HT1080 (cell line): ENCODE results near the gene TPST2. TPM values are rescaled to one million over a fixed set of nuclear protein-coding genes. Genes with fewer than 3 reads are reported as not detected.
A peak's percentile ranks its signal among the peaks of the same experiment; 100 is the strongest.

ENCODE experiments used
- DNase-seq: peaks from one replicate; pipeline ENCODE4 v3.0.0-alpha.2; 2015; ENCODE audit warnings: low read depth
- total RNA-seq: library from RNA; depleted of rRNA; stranded (reverse); fragments of >200 nt; shearing (Covaris generic); gene quantifications from 2 replicates; pipeline ENCODE4 v1.2.3, GENCODE V29; 2014

TPST2 gene
- total RNA-seq, 1 experiment from 2014 or later: 50.1 TPM

GRCh38 chr22:26610996-26611395, 21.1 kb upstream of the TPST2 start:
- peak; percentile 78 for DNase-seq

- DNase-seq: peak; percentile 96
Observed at GRCh38 chr22:26610072-26610958, 20.4 kb upstream of the TPST2 start.

DNA sequence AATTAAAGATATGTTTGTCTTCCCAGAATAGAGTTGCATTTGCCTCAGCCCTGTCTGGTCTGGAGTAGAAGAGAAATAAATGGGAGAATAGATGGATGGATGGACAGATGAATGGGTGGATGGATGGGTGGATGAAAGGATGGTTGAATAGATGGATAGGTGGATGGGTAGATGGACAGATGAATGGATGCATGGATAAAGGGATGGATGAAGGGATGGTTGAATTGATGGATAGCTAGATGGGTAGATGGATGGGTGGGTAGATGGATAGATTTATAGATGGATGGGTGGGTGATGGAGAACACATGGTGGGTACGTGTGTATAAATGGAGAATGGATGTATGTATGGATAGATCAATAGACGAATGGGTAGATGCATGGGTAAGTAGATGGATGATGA, 19.4 kb upstream of the TPST2 start:
- no peak for DNase-seq

DNA sequence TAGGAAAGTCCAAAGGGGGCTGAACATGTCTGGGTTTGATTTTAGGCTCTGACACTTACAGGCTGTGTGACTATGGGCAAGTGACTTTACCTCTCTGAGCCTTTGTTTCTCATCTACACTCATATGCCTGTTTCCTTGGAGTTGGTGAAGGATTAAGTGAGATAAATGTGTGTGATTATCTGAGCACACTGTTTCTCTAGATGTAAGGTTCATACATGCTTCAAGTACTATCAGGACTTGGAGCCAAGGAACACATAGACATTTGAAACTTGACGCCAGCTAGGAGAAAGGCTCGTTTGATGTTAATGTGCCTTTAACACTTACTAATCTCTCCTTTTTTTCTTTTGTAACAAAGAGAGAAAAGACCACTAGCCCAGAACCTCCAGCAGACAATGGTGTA, 18.2 kb upstream of the TPST2 start:
- no peak for DNase-seq

DNA sequence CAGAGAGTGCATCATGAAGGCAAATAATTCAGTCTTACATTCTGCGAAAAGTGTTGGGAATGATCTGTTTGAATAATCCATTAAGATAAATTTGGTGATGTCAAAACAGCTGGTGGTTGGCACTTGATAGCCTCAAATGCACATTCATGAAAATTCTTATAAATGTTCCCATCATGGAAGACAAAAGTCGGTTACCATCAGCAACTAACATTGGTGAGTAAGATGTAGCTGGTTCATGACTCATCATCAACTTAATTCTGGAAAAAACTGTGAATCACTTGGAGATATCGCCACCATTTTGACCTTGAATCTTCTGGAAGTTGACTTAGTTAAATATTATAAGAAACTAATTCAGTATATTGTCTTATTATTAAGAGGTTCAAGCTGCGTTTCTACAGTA, 16.7 kb upstream of the TPST2 start:
- DNase-seq: peak; percentile 76

DNA sequence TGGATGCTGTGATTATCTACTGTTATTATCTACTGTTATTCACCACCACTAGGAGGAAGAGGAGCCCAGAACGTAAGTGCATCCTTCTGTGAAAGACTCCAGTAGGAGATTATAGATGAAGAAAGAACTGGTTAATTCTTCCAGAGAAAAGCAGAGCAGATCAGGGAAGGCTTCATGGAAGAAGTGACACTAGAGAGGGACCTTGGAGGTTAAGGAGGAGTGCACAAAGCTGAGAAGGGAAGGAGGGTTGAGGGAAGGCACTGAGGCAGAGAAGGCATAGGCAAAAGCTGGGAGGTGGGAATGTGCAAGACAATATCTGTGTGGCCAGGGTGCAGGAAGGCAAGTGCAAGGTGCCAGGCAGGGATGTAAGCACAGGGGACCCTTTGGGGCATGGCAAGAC, 14.4 kb upstream of the TPST2 start:
- no peak for DNase-seq

- DNase-seq: no peak
Observed at GRCh38 chr22:26602127-26602526, 12.2 kb upstream of the TPST2 start.

DNA sequence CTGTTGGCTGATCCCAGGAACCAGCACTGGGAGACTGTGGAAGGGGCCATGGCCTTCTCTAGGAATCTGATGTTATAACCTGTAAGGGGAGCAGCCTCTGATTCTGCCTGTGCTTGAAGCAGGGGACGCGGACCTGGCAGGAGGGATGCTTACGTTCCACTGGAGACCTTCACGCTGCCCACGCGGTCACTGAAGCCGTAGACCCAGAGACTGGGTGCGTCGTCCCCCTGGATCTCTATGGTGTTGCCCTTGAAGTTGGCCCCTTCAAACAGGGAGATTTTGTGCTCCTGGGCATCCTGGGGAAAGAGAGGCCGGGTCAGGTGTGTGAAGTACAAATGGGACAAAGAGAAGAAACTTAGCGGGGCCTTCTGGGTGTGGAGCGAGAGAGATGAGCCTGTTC, 11.8 kb upstream of the TPST2 start:
- DNase-seq: no peak

DNA sequence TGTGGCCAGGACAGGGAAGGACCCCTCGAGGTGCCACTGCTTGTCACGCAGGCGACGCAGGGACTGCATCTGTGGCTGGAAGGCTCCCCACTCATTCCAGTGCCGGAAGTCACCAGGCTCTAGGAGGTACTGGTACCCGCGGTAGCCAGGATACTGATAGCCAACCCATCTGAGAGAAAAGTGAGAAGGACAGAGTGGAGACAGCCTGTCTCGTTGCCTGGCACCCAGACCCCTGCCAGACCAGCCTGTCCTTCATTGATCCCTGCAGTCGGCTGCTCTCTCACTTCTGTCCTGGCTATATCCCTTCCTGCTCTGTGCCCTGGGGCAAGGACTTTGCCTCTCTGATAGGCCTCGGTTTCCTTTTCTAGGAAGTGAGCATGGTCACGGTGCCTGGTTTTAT, 9.6 kb upstream of the TPST2 start:
- no peak for DNase-seq

- no peak for DNase-seq
Observed at GRCh38 chr22:26597480-26597879, 7.5 kb upstream of the TPST2 start.

- DNase-seq: no peak
Observed at GRCh38 chr22:26597026-26597425, 7.1 kb upstream of the TPST2 start.

- no peak for DNase-seq
Observed at GRCh38 chr22:26593763-26594162, 3.8 kb upstream of the TPST2 start.

- DNase-seq: peak; percentile 12
Observed at GRCh38 chr22:26592421-26592891, 2.5 kb upstream of the TPST2 start.

- peak; percentile 21 for DNase-seq
Observed at GRCh38 chr22:26589367-26589844, 526 bp downstream of the TPST2 start.

- no peak for DNase-seq
Observed at GRCh38 chr22:26588729-26589366, 1.1 kb downstream of the TPST2 start.

GRCh38 chr22:26587991-26588613, 1.8 kb downstream of the TPST2 start:
- DNase-seq: no peak

- no peak for DNase-seq
Observed at GRCh38 chr22:26586556-26587325, 3.2 kb downstream of the TPST2 start.

DNA sequence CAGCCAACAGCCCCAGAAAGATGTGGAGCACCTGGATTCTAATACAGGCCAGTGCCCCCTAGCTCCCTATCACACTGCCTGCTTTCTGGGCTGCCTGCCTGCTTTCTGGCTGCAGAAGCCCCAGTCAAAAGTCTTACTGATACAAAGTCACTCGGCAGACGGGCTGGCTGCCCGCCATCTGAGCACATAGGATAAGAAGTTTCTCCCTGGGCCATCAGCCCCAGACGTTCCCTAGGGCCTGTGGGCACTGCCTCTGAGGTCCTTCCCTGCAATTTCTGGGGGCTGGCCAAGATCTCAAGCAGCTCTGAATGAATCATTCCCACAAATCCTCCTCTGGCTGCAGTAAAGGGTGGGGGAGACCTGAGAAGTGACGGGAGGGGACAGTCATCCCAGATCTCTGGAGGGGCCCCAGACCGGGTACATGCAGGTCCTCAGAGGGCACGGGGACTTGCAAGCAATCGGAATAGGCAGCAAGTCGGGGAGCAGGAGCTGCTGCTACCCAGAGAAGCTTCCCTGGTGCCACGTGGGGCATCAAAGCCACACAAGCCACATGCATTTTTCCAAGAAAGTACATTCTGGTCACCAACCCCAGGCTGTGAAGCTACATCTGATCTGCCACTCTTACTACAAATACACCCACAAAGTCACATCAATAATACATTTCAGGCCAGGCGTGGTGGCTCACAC, 4.7 kb downstream of the TPST2 start:
- peak; percentile 96 for DNase-seq

DNA sequence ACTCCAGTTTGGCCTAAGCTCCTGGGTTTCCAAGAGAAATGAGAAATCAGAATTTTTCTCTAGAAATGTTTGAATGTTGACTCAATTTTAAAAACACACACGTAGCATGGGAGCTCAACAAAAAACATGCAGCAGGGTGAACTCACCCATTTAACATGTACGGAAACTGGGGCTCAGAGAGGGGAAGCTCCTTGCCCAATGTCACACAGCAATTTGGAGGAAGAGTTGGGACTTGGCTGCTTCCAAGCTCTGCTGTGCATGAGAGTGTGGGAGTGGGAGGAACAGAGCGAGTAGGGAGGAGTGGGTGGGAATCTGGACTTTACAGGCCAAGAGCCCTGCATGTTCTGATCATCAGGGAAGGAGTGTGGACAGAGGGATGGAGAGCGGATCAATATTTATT, 5.9 kb downstream of the TPST2 start:
- no peak for DNase-seq

DNA sequence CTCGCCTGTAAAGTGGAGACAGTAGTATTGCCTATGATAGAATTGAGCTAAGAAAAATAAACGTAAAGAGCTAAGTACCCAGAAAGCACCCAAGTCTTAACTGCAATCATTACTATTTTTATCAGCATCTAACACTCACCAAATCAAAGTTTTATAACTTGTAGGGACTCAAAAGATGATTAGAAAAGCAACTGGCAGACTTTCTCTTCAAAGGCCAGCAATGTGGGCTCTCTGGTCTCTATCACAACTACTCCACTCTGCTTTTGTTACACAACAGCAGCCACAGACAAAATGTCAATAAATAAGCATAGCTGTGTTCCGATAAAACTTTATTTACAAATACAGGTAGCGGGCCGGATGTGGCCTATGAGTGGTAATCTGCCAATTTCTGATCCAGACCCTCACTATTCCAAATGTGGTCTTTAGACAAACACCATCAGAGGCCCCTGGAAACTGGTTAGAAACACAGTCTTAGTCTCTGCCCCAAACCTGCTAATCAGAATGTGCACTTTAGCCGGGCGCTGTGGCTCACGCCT, 8.2 kb downstream of the TPST2 start:
- DNase-seq: no peak
